Activated T-cell treated with anti-CD3 and anti-CD28 coated beads for 4 hours (primary cell): ENCODE data around the gene OR2D2.
"Not testable (repeated sequence)": the region's sequence is repeated elsewhere in the genome, so short reads cannot be mapped to it uniquely, and the experiment has no call there.

ENCODE experiments used
- DNase-seq: peaks from one replicate; pipeline ENCODE4 v3.0.0-alpha.2; 2020

OR2D2 gene

GRCh38 chr11:6892400-6892799 lies at the start of gene OR2D2:
Gene OR2D2 (minus strand): TSS chr11:6892500. CDS start chr11:6892500, 0 bp downstream.
- no peak for DNase-seq

- no peak for DNase-seq
Measured at GRCh38 chr11:6941970-6942369, 49.7 kb upstream of the OR2D2 start.

- no peak for DNase-seq
Measured at GRCh38 chr11:6932145-6932544, 39.8 kb upstream of the OR2D2 start.

DNA sequence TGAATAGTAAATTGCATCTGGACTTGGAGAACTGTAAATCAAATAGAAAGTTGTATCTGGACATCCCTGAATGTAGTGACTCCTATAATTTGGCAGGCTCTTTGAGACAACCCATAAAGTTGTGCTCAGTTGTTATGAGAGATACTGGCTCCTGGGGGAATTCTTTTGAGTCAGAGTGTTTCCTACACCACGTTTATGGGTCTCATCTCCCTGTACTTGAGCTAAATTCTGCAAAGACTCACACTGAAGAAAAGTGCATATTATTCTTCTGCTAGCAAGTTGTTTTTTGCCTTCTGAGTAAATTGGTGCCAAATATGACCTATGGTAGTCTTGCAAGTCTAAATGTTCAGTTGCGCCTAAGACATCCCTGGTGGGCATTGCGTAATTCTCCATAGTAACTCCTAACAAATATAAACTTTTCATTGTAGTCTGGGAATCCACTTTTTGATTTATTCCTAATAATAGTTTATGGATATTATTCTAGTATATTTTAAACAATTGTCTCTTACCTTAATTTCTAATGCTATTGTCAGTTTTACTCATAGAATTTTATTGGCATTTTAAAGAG lies 38.9 kb upstream of the OR2D2 start:
- no peak for DNase-seq

DNA sequence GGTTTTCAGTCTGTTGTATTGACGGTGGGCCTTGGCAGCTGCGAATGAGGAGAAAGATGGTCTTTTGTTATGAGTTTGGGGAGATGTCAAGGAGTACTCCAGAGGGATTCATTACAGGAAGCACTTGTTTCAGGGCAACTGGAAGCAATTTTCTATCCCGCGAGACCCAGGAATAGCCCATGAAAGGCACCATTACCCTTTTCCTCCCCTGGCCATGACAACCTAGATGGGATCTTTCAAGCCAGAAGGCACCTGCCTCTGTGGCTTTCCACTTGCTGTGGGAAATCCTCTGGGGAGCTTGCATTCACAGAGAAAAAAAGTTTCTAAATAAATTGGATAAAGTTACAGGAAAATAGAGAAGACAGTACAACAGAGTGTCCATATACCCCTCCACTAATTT lies 36.6 kb upstream of the OR2D2 start:
- DNase-seq, result no peak

GRCh38 chr11:6927030-6927617 lies 34.8 kb upstream of the OR2D2 start:
- DNase-seq, result no peak

GRCh38 chr11:6926208-6927029 lies 34.1 kb upstream of the OR2D2 start, which contains the start of gene ZNF215:
Gene ZNF215 (plus strand): TSS chr11:6926426. CDS start chr11:6932273, 5,847 bp downstream.
- no peak for DNase-seq

DNA sequence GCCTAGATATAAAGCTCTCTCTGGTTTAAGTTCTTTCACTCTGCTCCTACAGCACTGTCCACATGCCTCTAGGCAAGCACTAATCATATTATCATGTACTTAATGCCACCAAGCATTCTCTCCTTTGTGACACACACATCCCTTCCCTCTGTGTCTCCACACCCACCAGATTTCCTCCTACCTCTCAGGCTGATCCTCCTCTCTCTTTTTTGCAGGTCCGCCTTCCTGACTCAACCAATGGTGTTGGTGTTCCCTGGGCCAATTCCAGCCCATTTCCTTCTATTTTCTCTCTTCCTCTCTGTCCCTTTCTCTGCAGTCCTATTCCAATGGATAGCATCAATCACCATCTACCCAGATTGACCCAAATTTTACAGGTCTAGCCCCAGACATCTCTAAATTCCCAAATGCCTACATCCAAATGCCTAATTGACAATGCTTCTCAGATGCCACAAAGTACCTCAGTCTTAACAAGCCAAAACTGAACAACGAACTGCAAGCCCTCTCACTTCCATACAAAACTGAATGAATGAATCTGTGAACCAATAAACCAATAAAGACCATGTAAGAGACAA lies 33.4 kb upstream of the OR2D2 start:
- DNase-seq, result no peak

- no peak for DNase-seq
Measured at GRCh38 chr11:6925007-6925577, 32.8 kb upstream of the OR2D2 start.

GRCh38 chr11:6920702-6921101 lies 28.4 kb upstream of the OR2D2 start, which contains the start of gene OR2D3:
Gene OR2D3 (plus strand): TSS chr11:6921002. CDS start chr11:6921002, 0 bp downstream.
- no peak for DNase-seq

GRCh38 chr11:6919698-6920097 lies 27.4 kb upstream of the OR2D2 start:
- DNase-seq, result no peak

DNA sequence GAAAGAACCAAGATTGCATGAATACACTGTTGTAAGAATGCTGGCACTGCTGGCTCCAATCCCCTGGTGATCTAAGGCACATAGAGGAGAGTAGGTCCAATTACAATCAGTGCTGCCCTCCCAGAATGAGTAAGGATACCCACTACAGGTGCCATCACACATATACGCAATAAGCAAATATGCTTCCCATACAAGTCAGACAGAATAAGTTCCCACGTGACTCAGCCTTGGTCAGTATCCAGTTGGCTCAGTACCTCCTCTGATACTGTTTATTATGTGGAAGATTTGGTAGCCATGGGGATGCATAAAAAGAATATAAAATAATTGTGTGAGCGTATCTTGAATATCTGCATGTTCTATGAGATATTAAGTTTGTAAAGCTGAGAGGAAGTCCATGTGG lies 19.6 kb upstream of the OR2D2 start:
- DNase-seq, result no peak

- DNase-seq, result no peak
Measured at GRCh38 chr11:6911378-6911777, 19.1 kb upstream of the OR2D2 start.

DNA sequence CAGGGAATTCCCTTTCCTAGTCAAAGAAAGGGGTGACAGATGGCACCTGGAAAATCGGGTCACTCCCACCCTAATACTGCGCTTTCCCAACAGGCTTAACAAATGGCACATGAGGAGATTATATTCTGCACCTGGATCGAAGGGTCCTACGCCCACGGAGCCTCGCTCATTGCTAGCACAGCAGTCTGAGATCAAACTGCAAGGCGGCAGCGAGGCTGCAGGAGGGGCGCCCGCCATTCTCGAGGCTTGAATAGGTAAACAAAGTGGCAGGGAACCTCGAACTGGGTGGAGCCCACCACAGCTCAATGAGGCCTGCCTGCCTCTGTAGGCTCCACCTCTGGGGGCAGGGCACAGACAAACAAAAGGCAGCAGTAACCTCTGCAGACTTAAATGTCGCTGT lies 12.5 kb upstream of the OR2D2 start:
- DNase-seq, result not testable (repeated sequence)

DNA sequence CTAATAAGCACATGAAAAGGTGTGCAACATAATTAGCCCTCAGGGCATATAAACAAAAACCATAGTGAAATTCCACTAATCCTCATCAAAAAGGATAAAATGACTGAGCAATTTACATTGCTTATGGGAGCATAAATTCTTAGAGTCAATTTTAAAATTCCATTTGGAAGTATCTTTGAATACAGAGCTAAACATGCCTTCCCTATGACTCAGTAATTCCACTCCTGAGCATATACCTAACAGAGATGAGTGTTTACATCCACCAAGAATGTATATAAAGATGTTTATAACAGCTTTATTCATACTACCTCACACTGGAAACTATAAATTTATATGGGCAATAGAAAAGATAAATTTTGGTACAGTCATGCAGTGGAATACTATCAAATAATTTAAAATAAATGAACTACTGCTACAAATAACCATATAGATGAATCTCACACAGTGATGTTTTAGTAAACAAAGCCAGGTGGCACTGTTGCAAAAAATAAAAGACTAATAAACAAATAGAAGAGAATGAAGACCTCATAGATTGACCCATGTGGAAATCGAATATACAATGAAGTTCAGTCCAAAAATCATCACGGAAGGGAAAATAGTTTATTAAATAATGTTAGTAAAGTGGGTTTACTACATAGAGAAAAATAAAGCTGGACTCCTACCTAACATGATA lies 8.2 kb upstream of the OR2D2 start:
- DNase-seq, result no peak

- no peak for DNase-seq
Measured at GRCh38 chr11:6898911-6899310, 6.6 kb upstream of the OR2D2 start.

- no peak for DNase-seq
Measured at GRCh38 chr11:6895010-6895409, 2.7 kb upstream of the OR2D2 start.

DNA sequence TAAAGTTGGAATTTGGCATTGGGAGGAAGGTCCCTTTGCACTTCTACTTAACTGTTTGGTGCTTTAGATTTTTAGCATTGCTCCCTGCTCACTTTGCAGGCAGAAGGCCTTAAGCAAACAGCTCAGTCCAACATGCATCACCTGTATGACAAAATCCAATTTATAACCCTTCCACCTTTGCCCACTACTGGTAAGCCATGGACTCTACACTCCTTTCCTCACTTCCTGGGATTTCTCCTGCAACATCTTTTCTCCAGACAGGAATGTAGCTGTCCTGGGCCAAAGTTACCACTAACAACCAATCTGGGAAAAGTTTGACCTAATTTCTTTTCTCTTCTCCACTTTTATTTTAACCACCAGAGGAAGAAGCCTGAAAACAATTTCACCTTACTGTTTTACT lies 1.8 kb upstream of the OR2D2 start:
- DNase-seq, result no peak

DNA sequence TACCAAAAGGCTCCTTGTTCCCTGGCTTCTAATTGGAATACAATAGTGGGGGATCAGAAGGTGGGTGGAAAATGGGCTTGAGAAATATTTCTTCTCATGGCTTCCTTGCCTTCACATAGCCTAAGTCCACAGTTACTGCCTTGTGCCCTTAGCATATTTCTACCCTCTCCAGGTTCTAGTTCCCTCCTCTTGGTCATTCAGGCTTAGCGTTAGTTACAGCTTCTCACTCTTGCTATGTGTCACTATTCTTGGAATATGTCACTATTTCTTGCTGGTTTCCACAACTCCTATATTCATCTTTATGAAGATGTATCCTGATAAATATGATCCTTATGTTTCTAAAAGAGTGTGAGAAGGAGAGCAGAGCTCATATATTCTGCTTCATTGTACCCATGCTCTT lies 2.5 kb downstream of the OR2D2 start:
- no peak for DNase-seq

GRCh38 chr11:6888830-6889229 lies 3.5 kb downstream of the OR2D2 start:
- DNase-seq, result no peak

GRCh38 chr11:6887711-6888110 lies 4.6 kb downstream of the OR2D2 start:
- DNase-seq, result not testable (repeated sequence)

- DNase-seq, result no peak
Measured at GRCh38 chr11:6882751-6883150, 9.5 kb downstream of the OR2D2 start.

DNA sequence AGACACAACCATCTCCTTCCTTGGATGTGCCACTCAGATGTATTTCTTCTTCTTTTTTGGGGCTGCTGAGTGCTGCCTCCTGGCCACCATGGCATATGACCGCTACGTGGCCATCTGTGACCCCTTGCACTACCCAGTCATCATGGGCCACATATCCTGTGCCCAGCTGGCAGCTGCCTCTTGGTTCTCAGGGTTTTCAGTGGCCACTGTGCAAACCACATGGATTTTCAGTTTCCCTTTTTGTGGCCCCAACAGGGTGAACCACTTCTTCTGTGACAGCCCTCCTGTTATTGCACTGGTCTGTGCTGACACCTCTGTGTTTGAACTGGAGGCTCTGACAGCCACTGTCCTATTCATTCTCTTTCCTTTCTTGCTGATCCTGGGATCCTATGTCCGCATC lies 15.4 kb downstream of the OR2D2 start:
- no peak for DNase-seq
